Astrocyte of the spinal cord (primary cell): Measurements from ENCODE around the gene P2RX5.

Experiments
- DNase-seq: peaks from one replicate; pipeline ENCODE4 v3.0.0; 2011; ENCODE audit warnings: low read depth, low spot score
- H3K4me3 ChIP-seq: 2 replicates; pipeline ENCODE4 v1.5.1; 2011; ENCODE audit warnings: low read depth, mild to moderate bottlenecking, low read length, moderate library complexity
- CTCF ChIP-seq: IDR thresholded peaks from 2 replicates; pipeline ENCODE4 v1.5.1; 2012; ENCODE audit warnings: low read depth, mild to moderate bottlenecking, low read length, inconsistent platforms
- in situ Hi-C: cut with HindIII; loops from 2 replicates; pipeline ENCODE4 v1.10.0; 2017; ENCODE audit warnings: low sequenced_read_pairs

P2RX5 gene

DNA sequence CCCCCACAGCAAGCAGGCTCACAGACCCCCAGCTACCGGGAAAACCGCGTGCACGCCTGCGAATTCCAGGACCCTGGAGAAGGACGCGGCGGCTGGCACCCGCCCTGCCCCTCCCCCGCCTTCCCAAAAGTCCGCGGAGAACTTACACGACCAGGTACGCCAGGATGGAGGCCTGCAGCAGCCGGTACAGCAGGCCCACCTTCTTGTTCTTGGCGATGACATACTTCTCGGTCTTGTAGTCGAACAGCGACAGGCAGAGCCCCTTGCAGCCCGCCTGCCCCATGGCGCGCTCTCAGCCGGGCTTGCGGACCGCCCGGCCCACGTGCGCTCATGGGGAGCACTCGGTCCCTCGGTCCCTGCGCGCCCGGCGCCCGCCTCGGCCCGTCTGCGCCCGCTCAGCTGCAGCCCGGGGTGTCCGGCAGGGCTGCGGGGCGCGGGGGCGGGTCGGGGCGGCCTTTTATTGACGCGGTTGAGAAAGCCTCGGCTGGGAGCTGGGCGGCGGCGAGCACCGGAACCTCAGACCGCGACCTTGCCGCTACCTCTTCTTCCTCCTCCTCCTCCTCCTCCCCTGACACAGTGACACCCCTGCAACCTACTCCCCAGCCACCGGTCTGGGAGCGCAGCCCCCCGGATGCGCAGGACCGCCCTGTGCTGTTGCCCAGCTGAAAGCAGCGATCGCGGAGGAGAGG is at the start of gene P2RX5:
Gene P2RX5 (minus strand): TSS at position 433 of the 689 bp plus-strand sequence. CDS start 150 bp downstream, at position 283.
- peak within 1 kb of the TSS; percentile 43 for H3K4me3 ChIP-seq
- no peak for TF ChIP-seq CTCF
- no peak for DNase-seq
- in situ Hi-C loops: no loop called here

- in situ Hi-C loops: no loop called here
- DNase-seq: no peak
- H3K4me3 ChIP-seq: no peak overlapping the region
- TF ChIP-seq CTCF: no peak
Observed at GRCh38 chr17:3745071-3745470, 49.1 kb upstream of the P2RX5 start.

DNA sequence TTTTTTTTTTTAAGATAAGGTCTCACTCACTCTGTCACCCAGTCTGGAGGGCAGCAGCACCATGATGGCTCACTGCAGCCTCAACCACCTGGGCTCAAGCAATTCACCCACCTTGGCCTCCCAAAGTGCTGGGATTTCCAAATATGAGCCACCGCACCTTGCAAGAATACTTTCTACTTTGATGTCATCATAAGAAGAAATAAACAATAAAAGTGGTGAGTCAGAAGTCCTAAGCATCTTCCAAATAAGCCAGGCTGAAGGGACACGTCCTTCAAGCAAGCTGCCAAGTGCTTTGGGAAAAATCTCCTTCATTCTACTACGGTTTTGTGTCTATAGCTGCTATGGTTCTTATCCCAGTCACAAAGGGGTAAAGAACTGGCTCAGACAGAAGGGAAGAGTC is 48.1 kb upstream of the P2RX5 start:
- no peak for DNase-seq
- in situ Hi-C loops: no loop called here
- no peak for TF ChIP-seq CTCF
- H3K4me3 ChIP-seq: no peak overlapping the region

DNA sequence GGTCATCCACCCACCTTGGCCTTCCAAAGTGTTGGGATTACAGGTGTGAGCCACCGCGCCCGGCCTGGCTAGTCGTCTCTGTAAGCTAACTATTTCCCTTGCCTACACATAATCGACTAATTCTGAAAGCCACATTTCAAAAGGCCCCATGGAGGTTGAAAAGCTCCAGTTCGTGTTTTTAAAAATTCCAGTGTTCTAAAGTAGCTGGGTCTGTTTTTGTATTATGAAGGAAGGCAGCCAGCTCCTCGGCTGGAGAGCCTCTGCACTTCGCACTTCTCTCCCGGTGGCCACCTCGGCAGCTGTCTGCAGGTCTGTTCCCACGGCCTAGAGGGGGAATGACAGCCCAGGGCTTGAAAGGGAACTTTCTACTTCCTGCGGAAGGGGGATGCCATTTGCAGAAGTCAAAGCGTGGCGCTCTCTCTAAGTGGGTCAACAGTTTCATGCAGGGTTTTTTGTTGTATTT is 44.7 kb upstream of the P2RX5 start:
- H3K4me3 ChIP-seq: no peak overlapping the region
- in situ Hi-C loops: no loop called here
- DNase-seq: no peak
- TF ChIP-seq CTCF: no peak

GRCh38 chr17:3739422-3740124 is 43.6 kb upstream of the P2RX5 start:
- no peak for DNase-seq
- in situ Hi-C loops: no loop called here
- no peak for TF ChIP-seq CTCF
- H3K4me3 ChIP-seq: no peak overlapping the region

- DNase-seq: peak; percentile 5
- no peak for TF ChIP-seq CTCF
- no peak overlapping the region for H3K4me3 ChIP-seq
- in situ Hi-C loops: no loop called here
Observed at GRCh38 chr17:3738562-3739295, 42.8 kb upstream of the P2RX5 start.
